Activated CD8-positive, alpha-beta memory T cell treated with anti-CD3 and anti-CD28 coated beads for 1 hour (primary cell): ENCODE data around the gene DNAH10.

ENCODE experiments used
- DNase-seq, 2 donors: peaks; one replicate each; pipeline ENCODE4 v3.0.0-alpha.2; 2020; ENCODE audit warnings: low read depth in 1 of 2; ENCODE audit errors: extremely low read depth in 1 of 2

DNAH10 gene

DNA sequence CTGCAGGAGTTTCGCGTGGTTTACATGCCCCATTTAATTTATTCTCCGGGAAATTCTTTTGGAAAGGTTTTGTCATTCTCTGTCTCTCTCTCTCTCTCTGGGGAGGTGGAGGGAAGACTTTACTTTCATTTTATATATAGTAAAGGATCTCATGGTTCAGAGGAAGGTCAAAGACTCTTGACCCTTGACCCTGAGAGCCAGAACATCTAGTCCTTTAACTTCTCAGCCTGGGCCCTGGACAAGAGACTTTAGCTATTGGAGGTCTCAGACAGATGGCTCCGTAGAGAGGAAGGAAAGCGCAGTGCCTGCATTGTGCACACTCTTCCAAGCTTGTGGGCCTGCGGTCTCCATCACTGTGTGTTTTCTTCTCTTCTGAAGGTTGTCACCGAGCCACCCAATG, 166.8 kb downstream of the DNAH10 start:
- DNase-seq: no peak

DNA sequence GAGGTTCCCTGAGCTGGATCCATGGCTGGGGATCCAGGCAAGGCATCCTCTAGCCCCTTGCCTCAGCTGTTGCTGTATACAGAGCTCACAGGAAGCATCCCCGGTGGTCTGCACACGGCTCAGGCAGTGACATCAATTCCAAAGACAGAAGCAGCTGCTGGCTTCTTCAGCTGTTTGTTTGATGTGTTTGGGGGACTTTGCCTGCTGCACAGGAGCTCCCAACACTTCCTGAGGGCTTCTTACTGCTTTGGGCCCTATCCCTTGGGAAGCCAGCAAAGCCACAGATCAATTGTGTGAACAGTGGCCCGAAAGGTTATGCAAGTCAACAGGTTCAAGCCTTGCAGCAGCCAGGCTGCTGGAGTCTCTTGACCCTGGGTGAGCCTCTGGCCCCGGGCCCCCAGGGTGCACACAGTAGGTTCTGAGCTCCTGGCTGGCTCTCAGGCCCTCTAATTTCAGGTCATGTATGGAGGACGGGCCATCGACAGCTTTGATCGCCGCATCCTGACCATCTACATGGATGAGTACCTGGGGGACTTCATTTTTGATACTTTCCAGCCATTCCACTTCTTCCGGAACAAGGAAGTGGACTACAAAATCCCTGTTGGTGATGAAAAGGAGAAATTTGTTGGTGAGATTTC, 168.0 kb downstream of the DNAH10 start:
- DNase-seq: no peak

- DNase-seq: no peak
These were observed 169.7 kb downstream of the DNAH10 start for GRCh38 chr12:123931686-123932321.

GRCh38 chr12:123933214-123933613, 171.1 kb downstream of the DNAH10 start:
- DNase-seq: no peak

DNA sequence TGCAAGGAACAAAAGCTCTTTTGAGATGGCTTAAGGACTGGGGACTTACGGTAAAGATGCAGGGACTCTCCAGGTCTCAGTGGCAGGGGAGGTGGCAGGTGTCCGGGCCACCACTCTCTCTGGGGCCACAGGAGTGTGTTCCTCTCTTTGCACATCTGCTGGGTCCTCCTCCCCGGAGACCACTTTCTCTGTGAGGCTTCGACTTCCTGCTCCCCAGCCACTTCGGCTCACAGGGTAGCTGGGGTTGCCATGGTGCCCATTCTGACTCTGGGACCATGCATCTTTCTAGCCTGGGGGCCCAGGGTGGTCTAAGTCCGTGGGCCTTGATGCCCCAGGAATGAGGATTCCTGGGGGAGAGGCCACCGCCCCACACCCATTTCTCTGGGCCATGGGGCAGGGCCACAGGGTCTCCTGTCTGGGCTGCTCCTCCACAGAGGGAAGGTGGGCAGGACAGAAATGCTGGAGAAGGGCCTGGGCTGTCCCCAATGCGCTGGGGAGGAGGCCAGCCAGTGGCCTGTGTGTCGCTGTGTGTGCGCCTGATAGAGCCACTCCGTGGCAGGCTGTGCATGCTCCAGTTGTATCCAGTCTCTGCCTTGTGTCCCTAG, 172.0 kb downstream of the DNAH10 start:
- no peak for DNase-seq

DNA sequence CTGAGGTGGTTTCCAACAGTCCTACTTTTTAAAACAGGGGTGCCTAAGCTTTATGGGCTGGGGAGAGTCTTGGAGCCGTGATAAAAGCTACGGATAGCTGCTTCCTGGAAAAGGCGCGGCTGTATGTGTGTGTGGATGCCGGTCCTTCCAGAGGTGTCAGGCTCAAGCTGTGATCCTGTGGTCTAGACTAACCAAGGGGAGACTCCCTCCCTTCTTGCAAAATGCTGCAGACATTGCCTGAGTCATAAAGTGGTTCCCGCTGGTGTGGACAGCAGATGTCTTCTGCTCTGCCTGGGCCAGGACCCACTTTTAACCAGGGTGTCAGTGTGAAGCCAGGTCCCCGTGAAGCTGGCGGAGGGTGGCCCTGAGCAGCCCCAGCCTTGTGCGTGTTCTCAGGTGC, 172.7 kb downstream of the DNAH10 start:
- no peak for DNase-seq

DNA sequence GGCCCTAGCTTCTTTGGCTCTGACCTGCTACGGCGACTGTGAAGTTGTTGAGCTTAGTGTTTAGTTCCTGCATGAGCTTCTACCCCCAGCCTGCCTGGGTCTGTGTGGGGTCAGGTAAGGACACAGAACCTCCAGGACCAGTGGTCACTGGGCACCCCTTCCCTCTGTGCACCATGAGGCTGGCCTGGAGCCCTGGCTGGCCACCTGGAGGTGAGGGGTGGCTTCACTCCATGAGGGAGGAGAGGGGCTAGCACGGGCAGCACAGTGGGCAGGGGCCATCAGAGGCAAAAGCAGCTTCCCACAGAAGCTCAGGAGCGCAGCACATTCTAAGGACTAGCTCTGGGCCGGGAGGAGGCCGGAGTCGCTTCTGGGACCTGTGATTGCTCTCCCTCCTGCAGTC, 173.9 kb downstream of the DNAH10 start:
- no peak for DNase-seq

DNA sequence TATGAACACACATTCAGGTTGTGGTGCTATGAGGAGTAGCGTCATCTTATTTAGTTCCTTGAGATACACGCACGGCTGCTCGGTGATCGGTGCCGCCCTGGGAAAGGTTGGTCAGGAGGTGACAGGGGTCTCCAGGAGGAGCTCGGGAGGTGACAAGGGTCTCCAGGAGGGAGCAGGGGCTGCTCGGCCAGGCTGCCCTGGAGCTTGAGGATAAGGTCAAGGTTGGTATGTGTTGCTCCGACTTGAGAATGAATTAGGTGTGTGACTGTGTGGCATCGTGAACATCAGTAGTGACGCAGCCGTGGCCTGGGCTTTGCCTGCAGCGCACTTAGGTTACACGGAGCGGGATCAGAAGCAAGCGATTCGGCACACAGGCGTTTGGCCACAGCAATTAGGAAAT, 174.4 kb downstream of the DNAH10 start:
- no peak for DNase-seq

DNA sequence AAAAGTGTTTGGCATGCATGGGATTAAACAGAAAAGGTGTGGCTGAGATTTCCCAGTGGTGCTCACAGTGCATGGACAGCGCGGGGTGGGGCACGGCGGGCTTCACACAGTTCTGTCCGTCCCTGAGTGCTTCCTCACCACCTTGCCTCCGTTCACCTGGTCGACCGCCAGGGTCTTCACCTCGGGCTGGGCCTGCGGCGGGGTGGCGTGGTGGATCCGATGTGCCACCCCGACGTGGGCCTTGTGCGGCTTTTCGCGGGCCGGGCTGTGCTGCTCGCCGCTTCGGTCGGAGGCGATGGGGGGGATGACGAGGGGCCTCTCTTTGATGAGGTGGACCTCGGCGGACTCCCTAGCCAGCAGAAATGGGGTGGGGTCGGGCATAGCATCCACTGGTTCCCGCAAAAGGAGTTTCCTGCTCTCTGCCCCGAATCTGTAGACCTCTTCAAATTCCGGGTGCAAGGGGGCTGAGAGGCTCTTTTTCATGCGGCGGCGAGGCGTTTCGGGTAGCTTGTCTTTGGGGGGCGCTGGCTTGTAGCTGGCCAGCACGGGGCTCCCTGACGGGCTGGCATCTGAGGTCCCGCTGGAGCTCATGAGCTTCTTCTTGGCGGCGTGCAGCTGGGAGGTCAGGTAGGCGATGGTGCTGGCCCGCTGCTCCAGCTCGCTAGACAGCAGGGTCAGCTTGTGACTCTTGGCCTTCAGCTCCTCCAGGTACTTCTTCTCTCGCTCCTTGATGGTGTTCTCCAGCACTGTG, 175.0 kb downstream of the DNAH10 start:
- DNase-seq: no peak

DNA sequence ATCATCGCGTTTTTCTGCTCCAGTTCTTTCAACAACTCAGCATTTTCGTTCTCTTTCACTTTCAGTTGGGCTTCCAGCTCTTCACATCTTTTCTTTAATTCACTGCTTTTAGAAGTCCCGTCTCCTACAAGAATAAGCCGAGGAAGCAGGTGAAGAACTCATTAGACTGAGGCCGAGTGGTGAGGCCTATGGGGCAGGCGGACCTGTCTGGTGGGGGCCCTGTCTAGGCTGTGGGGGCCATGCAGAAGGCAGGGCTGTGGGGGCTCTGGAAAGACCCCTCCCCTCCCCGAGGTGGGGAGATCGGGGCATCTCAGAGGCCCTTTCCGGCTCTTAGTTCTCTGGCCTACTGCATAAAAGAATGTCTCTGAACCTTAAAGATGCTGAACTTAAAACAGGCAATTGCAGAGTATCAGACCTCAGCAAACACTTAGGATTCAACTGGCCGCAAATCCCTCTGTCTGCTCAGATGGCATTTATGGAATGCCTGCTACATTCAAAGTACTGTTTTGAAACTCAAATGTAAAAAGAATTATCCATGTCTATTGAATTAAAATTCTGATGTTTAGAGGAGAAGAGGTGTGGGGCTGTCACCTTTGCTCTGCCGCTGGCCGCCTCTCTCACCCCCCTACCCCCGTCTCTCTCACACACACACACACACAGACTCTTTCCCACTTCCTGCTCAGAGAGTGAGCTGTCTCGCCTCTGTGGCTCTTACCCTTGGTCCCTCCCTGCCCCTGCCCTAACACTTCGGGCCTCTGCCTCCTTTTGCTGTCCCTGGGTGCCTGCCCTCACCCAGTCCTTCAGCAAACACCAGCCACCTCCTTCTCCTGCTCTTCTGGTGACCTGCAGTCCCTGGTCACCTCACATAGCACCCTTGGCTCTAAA, 175.8 kb downstream of the DNAH10 start:
- DNase-seq: peak in 1 of 2 donors; percentile 17

DNA sequence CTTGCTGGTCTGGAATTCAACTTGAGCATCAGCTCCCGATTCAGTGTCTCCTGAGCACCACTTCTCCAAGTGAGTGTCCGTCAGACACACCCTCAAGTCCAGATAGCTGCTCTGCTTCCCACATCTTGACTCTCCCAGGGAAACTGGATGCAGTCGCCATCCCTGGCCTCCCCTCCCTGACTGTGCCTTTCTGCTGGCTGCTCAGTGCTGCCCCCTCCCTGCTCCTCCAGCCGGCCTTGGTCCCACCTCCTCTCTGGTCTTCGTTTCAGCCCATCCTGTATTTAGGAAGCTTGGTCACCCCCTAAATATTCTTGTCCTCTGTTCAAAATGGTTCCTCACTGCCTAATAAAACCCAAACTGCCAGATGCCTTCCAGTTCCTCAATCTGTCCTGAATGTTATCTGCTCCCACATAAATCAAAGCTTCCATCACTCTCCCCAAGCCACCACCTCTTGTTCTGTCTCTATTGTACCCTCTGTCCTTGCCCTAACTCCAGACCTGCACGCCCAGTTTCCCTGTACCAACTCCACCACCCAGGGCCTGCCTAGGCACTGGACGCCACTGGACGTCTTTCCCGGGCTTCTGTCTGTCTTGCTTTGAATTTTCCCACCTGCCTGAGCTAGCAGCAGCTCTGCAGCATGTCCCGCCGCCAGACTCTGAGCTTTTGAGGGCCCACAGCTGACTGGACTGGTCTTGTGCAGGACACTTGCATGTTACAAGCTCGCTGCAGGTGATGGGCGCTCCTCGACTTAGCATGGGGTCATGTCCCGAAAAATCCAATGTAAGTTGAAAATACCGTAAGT, 176.8 kb downstream of the DNAH10 start:
- no peak for DNase-seq

DNA sequence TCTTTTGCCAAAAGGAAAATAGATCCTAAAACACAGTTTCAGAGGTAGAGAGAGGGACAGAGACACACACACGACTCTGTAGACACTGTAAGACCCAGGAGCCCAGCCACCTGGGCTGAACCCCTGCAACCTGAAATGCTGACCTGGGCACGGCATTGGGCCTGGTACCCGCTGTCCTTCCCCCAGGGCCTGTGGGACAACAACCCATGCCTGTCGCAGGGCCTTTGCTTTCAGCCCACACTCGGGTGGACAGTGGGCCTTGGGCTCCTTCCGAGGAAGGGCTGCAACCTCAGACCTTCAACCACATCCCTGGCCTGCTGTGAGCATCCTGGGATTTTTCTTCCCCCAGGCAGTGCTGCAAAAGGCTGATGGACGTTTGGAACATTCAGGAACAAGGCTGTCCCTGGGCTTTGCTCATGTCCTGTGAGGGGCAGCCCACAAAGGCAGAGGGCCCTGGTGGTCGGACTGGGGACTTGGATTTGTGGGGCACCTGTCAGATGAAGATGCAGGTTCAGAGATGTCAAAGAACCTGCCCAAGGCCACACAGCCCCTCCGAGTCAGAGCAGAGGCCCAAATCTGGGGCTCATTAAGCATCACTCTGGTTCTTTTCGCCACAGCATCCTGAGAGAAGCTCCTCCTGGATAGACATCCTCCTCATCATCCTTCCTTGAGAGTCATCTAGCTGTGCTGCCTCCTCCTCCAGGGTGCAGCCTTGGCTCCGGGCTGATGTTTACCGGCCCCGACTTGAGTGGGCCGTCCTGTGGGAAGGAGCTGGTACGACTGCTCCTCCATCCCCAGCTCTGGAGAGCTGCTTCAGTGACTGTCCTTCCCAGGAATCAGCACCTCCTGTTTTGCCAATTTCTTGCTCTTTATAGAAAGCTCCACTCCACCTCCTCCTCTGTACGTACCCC, 177.9 kb downstream of the DNAH10 start:
- no peak for DNase-seq

- DNase-seq: no peak
These were observed 178.5 kb downstream of the DNAH10 start for GRCh38 chr12:123940627-123940966.

DNA sequence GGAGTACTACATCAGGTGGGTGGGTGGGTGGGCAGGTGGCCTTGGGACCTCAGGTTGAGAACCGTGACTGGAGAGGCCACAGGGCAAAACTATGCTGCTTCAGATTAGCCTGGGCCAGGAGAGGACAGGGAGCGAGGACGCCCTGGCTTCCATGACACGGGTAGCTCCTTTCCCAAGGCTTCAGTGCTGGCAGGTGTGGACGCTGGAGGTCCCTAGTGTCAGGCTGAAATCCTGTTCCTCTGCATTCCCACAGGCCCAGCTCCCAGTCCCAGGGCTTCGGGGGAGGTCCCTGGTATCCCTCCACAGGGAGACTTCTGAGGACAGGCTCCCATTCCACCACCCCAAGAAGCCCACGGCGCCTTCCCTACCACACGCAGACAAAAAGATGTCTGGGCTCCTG, 178.9 kb downstream of the DNAH10 start:
- DNase-seq: no peak

DNA sequence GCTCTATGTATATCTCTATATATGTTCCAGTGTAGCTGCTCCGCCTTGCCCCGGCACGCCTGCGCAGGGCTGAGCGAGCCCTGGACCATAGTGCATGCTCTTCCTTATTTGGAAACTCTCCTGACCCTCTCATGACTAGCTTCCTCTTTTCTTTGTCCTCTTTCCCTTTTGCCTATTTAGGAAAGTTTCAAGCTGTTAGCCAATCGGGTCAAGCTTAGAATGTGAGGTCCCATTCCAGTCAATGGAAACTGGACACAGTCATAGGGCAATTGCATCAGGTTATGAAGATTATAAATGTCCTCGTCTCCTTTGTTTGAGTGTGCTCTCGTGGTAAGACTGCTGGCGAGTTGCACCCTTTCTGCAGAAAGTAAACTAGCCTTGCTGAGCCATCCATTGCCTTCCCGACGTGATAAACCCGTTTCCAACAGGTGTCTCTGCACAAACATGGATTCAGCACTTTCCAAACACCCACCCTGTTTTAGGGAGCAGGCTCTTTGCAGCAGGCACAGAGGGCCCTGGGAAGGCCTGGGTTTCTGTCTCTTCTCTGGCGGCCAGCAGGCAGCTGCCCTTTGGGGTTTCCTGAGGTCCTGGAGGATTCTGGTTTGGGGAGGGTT, 179.6 kb downstream of the DNAH10 start:
- no peak for DNase-seq

DNA sequence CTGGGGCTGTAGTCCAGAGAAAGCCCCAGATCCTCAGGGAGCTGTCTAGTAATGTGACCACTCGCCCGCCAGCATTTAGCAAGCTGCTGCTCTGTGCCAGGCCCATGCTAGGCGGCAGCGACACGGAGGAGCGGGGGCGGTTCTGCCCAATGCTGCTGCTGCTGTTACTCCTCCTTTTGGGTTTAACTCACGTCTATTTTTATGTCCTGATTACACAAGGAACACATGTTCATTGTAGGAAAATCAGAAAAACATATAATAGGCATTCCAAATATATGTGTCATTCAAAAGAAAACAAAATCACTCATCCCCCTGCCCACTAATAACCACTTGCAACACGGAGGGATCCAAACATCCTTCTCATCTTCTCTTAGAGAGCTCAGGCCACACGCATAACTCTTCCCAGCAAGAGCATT, 180.1 kb downstream of the DNAH10 start:
- DNase-seq: no peak

DNA sequence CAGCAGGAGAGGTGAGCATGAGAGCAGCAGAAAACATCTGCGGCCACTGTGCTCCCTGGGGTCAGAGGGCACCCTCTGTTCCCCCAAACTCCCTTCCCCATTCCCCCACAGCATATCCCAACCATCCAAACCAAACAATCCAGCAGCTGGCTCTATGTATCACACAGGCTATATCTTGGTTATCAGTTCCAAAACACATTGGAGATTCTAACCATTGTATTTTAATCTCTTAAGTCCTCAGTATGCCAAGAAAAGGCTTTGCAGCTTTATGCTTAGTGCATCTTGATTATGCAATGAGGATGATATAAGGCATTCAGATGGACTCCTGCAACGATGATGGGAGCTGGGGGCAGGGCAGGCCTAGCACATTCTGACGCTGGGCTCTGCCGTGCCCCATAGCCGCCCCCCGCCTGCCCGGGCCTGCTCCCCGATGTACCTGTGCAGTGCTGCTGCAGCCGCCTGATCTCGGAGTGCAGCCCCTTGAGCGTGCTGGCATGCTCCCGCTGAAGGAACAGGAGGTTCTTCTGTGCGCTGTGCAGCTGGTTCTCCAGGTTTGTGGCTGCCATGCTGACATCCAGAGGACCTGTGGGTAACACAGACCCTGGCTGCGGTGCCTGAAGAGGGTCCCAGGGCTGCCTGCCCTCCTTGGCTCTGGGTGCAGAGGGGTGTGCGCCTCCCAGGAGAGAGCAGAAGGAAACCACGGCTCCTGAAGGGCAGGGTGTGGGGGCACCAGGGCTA, 181.0 kb downstream of the DNAH10 start:
- no peak for DNase-seq

DNA sequence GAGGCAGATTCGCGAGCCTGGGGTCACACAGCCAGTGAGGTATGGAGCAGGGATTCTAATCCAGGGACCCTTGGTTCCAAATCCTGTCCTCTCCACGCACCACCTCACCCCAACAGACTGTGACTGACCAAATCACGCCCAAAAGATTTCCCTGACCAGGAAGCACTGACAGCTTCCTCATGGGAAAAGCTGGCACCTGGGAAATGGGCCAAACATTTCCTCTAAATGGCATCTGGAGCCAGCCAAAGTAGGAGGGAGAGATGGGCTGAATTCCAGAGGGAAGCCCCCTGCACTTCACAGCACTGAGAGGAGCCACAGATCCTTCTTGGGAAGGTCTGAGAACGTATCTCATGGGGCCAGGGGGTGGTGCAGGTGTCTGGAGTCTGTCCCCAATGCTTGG, 181.7 kb downstream of the DNAH10 start:
- no peak for DNase-seq
